WERI-Rb-1 (cell line): ENCODE data around the gene DACT1.
A peak's percentile ranks its signal among the peaks of the same experiment; 100 is the strongest.
"Not testable (repeated sequence)": the region's sequence is repeated elsewhere in the genome, so short reads cannot be mapped to it uniquely, and the experiment has no call there.

Experiments used
- DNase-seq: peaks from one replicate; pipeline ENCODE4 v3.0.0-alpha.2; 2020
- H3K27ac ChIP-seq: fragments of 250-450 bp; sonication (Bioruptor Pico); 2 replicates; pipeline ENCODE4 v1.5.1; 2020; ENCODE audit warnings: mild to moderate bottlenecking, moderate library complexity
- H3K27me3 ChIP-seq: fragments of 250-450 bp; sonication (Bioruptor Pico); 2 replicates; pipeline ENCODE4 v1.5.1; 2021; ENCODE audit warnings: mild to moderate bottlenecking, low read depth, moderate library complexity; ENCODE audit not compliant: insufficient read depth, severe bottlenecking
- H3K36me3 ChIP-seq: fragments of 250-450 bp; sonication (Bioruptor Pico); 2 replicates; pipeline ENCODE4 v1.5.1; 2020; ENCODE audit warnings: mild to moderate bottlenecking, moderate library complexity
- H3K4me3 ChIP-seq: 2 replicates; pipeline ENCODE4 v1.5.1; 2011; ENCODE audit warnings: low read depth, mild to moderate bottlenecking, control low read depth, low read length
- H3K9me3 ChIP-seq: fragments of 250-450 bp; sonication (Bioruptor Pico); 2 replicates; pipeline ENCODE4 v1.5.1; 2021; ENCODE audit warnings: mild to moderate bottlenecking, moderate library complexity; ENCODE audit not compliant: severe bottlenecking
- TF ChIP-seq, protein P1 (sequence below): IDR thresholded peaks from 2 replicates; pipeline ENCODE4 v1.5.1; 2011; ENCODE audit warnings: low read depth, mild to moderate bottlenecking, control low read depth, inconsistent platforms, low read length

The DACT1 gene

GRCh38 chr14:58637391-58638230 is at the start of gene DACT1:
Gene DACT1, plus strand, starts transcription at chr14:58637962. Its CDS starts 241 bp downstream, at chr14:58638203.
- Histone ChIP-seq H3K27me3 (no peaks in the 10 kb centered on the region), H3K36me3 (no peaks in the 10 kb centered on the region), H3K27ac (no peak within 1 kb of the TSS), H3K9me3 (no peaks in the 10 kb centered on the region), H3K4me3 (peak within 1 kb of the TSS; percentile 49)
- DNase-seq: peak; percentile 50
- TF ChIP-seq, protein P1, sequence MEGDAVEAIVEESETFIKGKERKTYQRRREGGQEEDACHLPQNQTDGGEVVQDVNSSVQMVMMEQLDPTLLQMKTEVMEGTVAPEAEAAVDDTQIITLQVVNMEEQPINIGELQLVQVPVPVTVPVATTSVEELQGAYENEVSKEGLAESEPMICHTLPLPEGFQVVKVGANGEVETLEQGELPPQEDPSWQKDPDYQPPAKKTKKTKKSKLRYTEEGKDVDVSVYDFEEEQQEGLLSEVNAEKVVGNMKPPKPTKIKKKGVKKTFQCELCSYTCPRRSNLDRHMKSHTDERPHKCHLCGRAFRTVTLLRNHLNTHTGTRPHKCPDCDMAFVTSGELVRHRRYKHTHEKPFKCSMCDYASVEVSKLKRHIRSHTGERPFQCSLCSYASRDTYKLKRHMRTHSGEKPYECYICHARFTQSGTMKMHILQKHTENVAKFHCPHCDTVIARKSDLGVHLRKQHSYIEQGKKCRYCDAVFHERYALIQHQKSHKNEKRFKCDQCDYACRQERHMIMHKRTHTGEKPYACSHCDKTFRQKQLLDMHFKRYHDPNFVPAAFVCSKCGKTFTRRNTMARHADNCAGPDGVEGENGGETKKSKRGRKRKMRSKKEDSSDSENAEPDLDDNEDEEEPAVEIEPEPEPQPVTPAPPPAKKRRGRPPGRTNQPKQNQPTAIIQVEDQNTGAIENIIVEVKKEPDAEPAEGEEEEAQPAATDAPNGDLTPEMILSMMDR: 0 out of 2 replicates have a peak, but pooled peaks have one; percentile 16

DNA sequence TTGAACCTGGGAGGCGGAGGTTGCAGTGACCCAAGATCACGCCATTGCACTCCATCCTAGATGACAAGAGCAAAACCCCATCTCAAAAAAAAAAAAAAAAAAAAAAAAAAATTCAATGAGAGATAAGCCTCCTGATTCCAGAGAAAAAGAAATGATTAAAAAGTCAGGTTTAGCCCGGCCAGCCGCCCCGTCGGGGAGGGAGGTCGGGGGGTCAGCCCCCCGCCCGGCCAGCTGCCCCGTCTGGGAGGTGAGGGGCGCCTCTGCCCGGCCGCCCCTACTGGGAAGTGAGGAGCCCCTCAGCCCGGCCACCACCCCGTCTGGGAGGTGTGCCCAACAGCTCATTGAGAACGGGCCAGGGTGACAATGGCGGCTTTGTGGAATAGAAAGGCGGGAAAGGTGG is 49.4 kb upstream of the DACT1 start:
- H3K27ac ChIP-seq, H3K36me3 ChIP-seq, H3K9me3 ChIP-seq, H3K4me3 ChIP-seq, H3K27me3 ChIP-seq, DNase-seq: not testable (repeated sequence)

- H3K9me3 ChIP-seq: peaks cover 6% of the 10 kb centered on the region
- no peaks in the 10 kb centered on the region for H3K36me3 ChIP-seq
- DNase-seq: no peak
- TF ChIP-seq, protein P1: no peak
- no peaks in the 10 kb centered on the region for H3K27me3 ChIP-seq
- no peak overlapping the region for H3K4me3 ChIP-seq
- no peak overlapping the region for H3K27ac ChIP-seq
These were observed 43.8 kb upstream of the DACT1 start for GRCh38 chr14:58593977-58594376.

DNA sequence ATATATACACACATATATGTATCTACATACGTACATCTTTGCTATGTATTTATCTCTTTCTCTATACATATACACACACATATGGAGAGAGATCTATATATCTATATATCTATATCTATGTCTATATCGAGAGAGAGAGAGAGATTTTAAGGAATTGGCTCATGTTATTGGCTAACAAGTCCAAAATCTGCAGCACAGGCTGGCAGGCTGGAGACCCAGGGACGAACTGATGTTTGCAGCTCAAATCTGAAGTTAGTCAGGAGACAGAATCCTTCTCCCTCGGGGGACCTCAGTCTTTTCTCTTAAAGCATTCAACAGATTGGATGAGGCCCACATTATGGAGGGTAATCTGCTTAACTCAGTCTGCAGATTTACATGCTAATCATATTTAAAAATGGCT is 40.7 kb upstream of the DACT1 start:
- no peaks in the 10 kb centered on the region for H3K27me3 ChIP-seq
- TF ChIP-seq, protein P1: no peak
- no peaks in the 10 kb centered on the region for H3K36me3 ChIP-seq
- peaks cover 6% of the 10 kb centered on the region for H3K9me3 ChIP-seq
- no peak overlapping the region for H3K4me3 ChIP-seq
- DNase-seq: no peak
- no peak overlapping the region for H3K27ac ChIP-seq

DNA sequence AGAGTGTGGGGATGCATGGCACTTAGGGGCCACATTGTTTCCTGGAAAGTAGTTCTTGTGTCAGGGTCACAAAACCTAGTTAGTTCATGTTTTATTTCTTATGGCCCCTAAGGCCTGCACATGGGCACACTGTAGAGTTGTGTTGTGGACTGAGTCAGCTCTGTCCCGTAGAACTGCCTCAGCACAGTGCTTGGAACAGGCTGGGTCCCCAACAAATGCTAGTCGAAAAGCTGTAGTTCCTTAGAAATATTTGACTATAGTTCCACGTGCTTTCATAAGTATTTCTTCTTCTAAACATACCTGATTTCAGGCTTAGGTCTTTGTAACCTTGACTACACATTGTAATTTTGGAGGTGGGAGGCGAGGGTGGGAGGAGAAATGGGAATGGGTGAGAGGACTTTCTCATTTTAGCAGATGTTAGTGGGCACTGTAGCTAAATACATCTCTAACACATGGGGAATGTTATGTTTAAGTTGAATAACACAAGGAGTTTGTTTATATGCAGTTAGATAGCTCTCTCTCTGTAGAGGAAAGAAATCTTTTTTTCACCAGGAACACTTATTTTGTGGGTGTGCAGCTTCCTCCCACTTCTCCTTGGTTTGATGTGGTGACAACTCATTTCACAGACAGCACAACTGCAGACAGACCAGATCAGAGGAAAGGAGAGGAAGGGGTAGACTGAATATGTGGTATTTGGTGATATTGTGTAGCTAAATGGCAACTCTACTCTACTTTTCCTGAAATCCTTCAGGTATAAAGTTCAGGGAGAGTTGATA is 39.5 kb upstream of the DACT1 start:
- Histone ChIP-seq H3K4me3 (no peak overlapping the region), H3K27me3 (no peaks in the 10 kb centered on the region), H3K27ac (no peak overlapping the region), H3K36me3 (no peaks in the 10 kb centered on the region), H3K9me3 (peaks cover 6% of the 10 kb centered on the region)
- DNase-seq: no peak
- TF ChIP-seq, protein P1: no peak

GRCh38 chr14:58598804-58599525 is 38.8 kb upstream of the DACT1 start:
- no peak for DNase-seq
- Histone ChIP-seq H3K27ac (no peak overlapping the region), H3K27me3 (no peaks in the 10 kb centered on the region), H3K4me3 (no peak overlapping the region), H3K36me3 (no peaks in the 10 kb centered on the region), H3K9me3 (peaks cover 6% of the 10 kb centered on the region)
- TF ChIP-seq, protein P1: no peak
